Mesothelial cell of epicardium (in vitro differentiated cells): ENCODE measurements around the gene KRT13. TPM values are rescaled to one million over a fixed set of nuclear protein-coding genes. Genes with fewer than 3 reads are reported as not detected.

Source experiments
- DNase-seq, 2 experiments: peaks; one replicate each; pipeline ENCODE4 v3.0.0; 2021; ENCODE audit warnings: low spot score in 2 of 2; ENCODE audit not compliant: unreplicated experiment in 2 of 2
- H3K27ac Mint-ChIP-seq: 2 replicates; pipeline ENCODE4 v1.8.0; 2021; ENCODE audit warnings: mixed read lengths
- H3K27me3 Mint-ChIP-seq: 2 replicates; pipeline ENCODE4 v1.8.0; 2021; ENCODE audit warnings: low read depth, mixed read lengths
- H3K36me3 Mint-ChIP-seq: 2 replicates; pipeline ENCODE4 v1.8.0; 2021; ENCODE audit warnings: mixed read lengths
- H3K4me1 Mint-ChIP-seq: 2 replicates; pipeline ENCODE4 v1.8.0; 2021; ENCODE audit warnings: mixed read lengths
- H3K4me3 Mint-ChIP-seq: 2 replicates; pipeline ENCODE4 v1.8.0; 2021; ENCODE audit warnings: mild to moderate bottlenecking, moderate library complexity, mixed read lengths
- H3K9me3 Mint-ChIP-seq: 2 replicates; pipeline ENCODE4 v1.8.0; 2021; ENCODE audit warnings: mixed read lengths
- total RNA-seq: library from RNA; stranded (reverse); gene quantifications from 3 replicates; pipeline ENCODE4 v1.2.1, GENCODE V29; 2021
- TF ChIP-seq, protein P1 (sequence below): fragments of 200-600 bp; sonication (generic); IDR thresholded peaks from one replicate; pipeline ENCODE4 v1.5.0; 2021; ENCODE audit warnings: antibody characterized with exemption; ENCODE audit not compliant: unreplicated experiment

The KRT13 gene
- total RNA-seq, 1 donor from 2014 or later = 5.3 TPM

DNA sequence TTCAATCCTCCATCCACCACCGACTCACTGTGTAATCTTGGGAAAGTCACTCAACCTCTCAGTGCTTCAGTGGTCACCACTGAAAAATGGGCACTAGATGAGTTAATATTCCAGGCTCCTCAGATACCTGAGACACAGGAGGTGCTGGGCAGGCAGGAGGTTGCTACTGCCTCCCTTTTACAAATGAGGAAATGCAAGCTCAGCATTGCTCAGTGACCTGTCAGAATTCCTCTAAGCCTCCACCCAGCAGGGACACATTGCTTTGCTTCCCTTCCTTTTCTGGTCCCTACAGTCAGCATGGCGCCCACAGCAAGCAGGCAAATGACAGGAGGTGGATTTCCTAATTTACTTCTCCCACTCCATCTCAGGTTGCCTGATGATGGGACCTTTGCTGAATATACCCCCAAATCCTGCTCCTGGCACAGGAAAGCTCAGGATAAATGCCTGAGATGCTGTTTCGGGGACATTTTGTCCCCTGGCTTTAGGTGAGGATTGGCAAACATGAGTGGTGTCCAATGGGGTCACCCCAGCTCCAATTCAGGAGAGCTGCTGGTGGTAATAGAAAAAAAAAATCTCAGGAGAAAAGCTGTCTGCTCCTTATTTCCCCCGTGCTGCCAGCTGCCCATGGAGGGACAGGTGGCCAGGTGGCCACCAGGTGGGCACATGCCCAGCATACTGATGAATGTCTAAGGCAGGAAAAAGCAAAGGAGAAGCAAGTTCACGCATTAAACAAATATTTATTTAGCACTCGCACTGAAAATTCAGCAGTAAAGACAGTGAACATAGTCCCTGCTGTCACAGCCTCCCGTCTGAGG, 5.0 kb upstream of the KRT13 start:
- no peaks in the 10 kb centered on the region for H3K36me3 Mint-ChIP-seq
- DNase-seq = no peak
- H3K27me3 Mint-ChIP-seq = no peaks in the 10 kb centered on the region
- TF ChIP-seq, protein P1, sequence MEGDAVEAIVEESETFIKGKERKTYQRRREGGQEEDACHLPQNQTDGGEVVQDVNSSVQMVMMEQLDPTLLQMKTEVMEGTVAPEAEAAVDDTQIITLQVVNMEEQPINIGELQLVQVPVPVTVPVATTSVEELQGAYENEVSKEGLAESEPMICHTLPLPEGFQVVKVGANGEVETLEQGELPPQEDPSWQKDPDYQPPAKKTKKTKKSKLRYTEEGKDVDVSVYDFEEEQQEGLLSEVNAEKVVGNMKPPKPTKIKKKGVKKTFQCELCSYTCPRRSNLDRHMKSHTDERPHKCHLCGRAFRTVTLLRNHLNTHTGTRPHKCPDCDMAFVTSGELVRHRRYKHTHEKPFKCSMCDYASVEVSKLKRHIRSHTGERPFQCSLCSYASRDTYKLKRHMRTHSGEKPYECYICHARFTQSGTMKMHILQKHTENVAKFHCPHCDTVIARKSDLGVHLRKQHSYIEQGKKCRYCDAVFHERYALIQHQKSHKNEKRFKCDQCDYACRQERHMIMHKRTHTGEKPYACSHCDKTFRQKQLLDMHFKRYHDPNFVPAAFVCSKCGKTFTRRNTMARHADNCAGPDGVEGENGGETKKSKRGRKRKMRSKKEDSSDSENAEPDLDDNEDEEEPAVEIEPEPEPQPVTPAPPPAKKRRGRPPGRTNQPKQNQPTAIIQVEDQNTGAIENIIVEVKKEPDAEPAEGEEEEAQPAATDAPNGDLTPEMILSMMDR = no peak
- peaks cover 37% of the 10 kb centered on the region for H3K4me1 Mint-ChIP-seq
- no peaks in the 10 kb centered on the region for H3K9me3 Mint-ChIP-seq
- H3K4me3 Mint-ChIP-seq = no peak overlapping the region
- H3K27ac Mint-ChIP-seq = no peak overlapping the region

DNA sequence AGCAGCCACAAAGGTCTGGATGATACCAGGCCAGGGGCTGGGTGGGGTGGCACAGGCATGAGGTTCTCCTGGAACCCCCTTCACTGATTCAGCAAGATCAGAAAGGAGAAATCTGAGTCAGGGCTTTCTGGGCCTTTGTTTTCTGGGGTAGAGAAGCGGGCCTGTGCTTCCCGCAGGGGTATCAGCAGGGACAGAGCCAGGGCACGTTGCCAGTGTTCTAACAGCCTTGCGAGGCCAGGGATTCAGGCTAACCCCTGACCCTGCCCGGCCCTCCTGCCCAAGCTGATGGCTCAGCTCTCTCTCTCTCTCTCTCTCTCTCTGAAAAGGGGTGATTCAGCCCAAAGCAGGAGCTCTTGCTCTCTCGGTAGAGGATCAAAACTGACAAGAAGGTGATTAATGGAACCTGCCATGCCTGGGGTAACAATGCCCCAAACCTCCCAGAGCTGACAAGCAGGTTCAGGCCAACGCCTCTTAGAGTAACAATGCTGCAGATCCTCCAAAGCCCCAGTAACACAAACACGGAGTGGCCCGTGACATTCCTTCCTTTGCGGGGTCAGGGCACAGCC, 2.0 kb upstream of the KRT13 start:
- TF ChIP-seq, protein P1 = no peak
- no peaks in the 10 kb centered on the region for H3K27me3 Mint-ChIP-seq
- no peaks in the 10 kb centered on the region for H3K36me3 Mint-ChIP-seq
- no peaks in the 10 kb centered on the region for H3K9me3 Mint-ChIP-seq
- no peak overlapping the region for H3K4me3 Mint-ChIP-seq
- peaks cover 49% of the 10 kb centered on the region for H3K4me1 Mint-ChIP-seq
- H3K27ac Mint-ChIP-seq = peak overlapping the region; percentile 66
- DNase-seq = no peak

DNA sequence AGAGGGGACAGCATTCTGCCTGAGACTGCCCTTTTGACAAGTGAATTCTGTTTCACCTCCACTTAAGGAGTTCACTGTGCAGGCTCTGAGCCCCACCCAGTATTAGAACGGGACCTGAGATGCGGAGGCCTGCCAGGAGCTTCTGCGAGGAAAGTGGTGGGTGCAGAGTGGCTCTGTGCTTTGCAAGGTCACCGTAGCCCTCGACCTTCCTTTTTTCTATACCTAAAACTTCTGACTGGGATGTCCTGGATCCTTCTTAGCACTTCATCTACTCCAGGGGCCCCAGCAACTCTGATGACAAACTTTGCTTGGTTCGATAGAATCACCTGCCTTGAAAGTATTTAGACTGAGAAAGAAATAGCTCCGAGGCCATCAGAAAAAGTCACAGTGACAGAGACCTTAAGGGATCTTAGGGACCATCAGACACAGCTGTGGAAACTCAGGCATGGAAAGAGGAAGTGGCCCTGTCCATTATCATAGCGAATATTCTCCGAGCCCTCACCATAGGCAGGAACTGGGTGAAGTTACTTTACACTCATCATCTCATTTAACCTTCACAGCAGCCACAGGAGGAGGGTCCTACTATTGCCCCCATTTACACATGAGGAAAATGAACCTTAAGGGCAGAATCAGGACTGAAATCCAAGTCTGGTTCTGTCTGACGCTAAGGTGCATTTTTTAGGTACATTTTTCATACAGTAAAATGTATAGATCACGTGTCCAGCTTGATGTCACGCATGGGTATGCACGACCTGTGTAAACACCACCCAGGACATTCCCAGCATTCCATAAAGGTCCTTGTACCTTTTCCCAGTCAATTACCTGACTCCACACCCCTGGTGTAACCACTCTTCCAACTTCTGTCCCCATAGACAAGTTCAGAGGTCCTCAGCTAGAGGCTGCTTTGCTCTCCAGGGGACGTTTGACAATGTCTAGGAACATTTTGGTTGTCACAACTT, 676 bp upstream of the KRT13 start:
- no peaks in the 10 kb centered on the region for H3K36me3 Mint-ChIP-seq
- TF ChIP-seq, protein P1 = no peak
- no peak overlapping the region for H3K4me3 Mint-ChIP-seq

DNA sequence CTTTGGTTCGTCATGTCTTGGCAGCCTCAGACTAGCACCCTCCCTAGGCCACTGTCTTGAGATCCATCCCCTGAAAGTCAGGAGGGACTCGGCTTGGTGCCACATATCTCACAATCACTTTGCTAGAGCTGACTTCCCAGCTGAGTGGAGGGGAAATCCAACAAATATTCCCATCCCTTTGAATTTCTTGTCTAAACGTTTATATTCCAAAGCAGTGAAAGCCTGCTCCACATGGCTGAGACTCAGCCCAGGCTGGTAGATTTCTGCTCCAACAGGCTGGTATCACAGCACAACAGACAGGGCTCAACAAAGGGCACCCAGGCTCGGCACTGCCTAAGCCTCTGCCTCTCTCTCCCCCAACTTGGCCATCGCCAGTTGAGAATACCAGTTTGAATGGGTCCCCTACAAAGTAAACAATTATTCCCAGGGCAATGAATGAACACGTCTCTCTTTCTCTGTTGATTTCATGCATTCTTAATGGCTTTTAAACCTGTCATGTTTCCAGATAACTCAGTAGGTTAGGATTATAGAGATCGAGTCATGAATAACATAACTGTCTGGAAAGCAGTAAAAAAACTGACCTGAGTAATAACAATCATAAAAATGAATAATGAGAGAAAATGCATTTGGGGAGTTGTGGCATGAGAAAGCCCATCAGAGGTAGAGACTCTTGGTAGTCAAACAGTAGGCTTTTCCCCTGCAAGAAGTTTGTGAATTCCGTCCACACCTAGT, 1.0 kb downstream of the KRT13 start:
- Mint-ChIP-seq H3K27ac (peak overlapping the region; percentile 3), H3K27me3 (peaks cover 3% of the 10 kb centered on the region), H3K9me3 (no peaks in the 10 kb centered on the region), H3K4me1 (peaks cover 66% of the 10 kb centered on the region), H3K4me3 (no peak overlapping the region), H3K36me3 (no peaks in the 10 kb centered on the region)
- TF ChIP-seq, protein P1 = no peak
- no peak for DNase-seq

More for the DNA sequence above, 676 bp upstream of the KRT13 start:
- H3K9me3 Mint-ChIP-seq = no peaks in the 10 kb centered on the region
- DNase-seq = no peak
- peaks cover 1% of the 10 kb centered on the region for H3K27me3 Mint-ChIP-seq
- H3K27ac Mint-ChIP-seq = no peak overlapping the region
- peaks cover 51% of the 10 kb centered on the region for H3K4me1 Mint-ChIP-seq

DNA sequence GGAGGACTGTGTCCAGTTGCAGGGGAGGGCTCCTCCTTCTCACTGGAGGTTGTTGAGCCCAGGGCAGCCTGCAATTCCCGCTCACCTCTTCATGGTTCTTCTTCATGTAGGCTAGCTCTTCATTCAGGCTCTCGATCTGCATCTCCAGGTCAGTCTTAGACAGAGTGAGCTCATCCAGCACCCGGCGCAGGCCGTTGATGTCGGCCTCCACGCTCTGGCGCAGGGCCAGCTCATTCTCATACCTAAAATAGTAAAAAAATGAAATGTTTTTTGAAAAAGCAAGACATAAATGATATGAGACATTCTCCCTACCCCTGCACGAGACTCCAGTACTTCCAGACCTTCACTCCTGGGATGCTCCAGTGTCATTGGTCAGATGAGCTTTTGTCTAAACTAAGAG, 2.2 kb downstream of the KRT13 start:
- no peaks in the 10 kb centered on the region for H3K36me3 Mint-ChIP-seq
- H3K27me3 Mint-ChIP-seq = peaks cover 3% of the 10 kb centered on the region
- TF ChIP-seq, protein P1 = no peak
- H3K27ac Mint-ChIP-seq = no peak overlapping the region
- no peaks in the 10 kb centered on the region for H3K9me3 Mint-ChIP-seq
- DNase-seq = no peak
- no peak overlapping the region for H3K4me3 Mint-ChIP-seq
- peaks cover 70% of the 10 kb centered on the region for H3K4me1 Mint-ChIP-seq
